Colon (tissue), 2 donors: ENCODE measurements around the gene DLG1.
"Not testable (repeated sequence)": the region's sequence is repeated elsewhere in the genome, so short reads cannot be mapped to it uniquely, and the experiment has no call there.

Experiments
- FAIRE-seq: peaks from 2 replicates; lab custom pipeline; 2012; peaks lifted over from hg19 to GRCh38; lab: Jason Lieb, UNC
- donor health status: control.
- donor health status: control.

The DLG1 gene

DNA sequence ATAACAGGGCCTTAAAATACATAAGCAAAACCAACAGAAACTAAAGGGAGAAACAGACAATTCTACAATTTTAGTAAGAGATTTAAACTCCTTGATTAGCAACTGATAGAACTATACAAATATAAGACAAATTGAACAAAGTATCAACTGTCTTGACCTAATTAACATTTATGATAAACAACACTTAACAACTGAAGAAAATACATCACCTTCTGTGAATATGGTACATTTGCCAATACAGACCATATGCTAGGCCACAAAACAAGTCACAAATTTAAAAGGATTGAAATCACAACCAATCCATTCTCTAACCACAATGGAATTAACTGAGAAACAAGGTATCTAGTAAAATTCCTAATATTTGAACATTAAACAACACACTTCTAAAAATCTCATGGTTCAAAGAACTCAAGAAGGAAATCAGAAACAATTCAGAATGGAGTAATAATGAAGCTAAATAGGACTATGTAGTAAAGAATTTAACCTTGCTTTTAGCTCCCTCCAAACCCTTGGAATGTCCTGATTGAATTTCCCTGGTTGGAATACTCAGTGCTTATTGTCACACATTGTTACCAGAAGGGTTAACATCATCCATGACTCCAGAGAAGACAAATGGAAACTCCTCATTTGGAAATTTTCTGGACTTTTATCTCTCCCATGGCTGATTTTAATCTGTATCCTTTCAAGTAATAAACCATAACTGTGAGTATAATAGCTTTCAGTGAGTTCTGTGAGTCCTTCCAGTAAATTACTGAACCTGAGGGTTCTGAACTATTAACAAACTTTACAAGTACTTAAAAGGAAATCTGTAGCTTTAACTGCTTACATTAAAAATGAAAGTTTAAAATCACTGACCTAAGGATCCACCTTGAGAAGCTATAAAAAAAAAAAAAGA is 88.8 kb downstream of the DLG1 start:
- no peak for FAIRE-seq

DNA sequence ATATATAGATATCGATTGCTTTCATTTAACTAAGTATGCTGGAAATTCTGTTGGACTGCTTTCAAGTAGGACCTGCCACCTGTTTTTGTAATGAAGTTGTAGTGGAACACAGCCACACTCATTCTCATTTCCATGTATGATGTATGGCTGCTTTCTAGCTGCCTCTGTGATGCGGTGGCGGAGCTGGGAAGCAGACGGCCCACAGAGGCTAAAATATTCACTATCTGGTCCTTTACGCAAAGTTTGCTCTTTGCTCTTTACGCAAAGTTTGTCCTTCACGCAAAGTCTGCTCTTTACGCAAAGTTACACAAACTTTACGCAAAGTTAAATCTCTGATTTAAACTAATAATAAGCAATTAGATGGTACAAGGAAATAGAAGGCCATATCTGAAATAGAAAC is 91.5 kb downstream of the DLG1 start:
- no peak for FAIRE-seq

- FAIRE-seq: no peak
Measured at GRCh38 chr3:197205675-197206074, 92.7 kb downstream of the DLG1 start.

DNA sequence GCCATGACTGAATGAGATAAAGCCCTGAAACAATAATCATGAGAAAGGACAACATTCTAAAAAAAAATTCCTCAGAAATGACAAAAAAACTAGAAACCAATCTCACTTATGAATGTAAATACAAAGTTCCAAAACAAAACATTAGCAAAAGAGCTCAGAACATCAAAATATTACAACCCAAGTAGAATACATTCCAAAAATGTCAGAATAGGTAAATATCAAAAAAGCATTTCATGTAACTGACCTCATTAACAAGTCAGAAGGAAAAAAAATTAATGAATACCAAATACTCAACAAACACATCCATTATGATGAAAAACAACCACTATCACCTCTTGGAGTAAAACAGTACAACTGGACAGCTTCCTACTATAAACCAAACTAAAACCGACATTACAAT is 93.1 kb downstream of the DLG1 start:
- no peak for FAIRE-seq

GRCh38 chr3:197204736-197205135 is 93.7 kb downstream of the DLG1 start:
- FAIRE-seq: no peak

DNA sequence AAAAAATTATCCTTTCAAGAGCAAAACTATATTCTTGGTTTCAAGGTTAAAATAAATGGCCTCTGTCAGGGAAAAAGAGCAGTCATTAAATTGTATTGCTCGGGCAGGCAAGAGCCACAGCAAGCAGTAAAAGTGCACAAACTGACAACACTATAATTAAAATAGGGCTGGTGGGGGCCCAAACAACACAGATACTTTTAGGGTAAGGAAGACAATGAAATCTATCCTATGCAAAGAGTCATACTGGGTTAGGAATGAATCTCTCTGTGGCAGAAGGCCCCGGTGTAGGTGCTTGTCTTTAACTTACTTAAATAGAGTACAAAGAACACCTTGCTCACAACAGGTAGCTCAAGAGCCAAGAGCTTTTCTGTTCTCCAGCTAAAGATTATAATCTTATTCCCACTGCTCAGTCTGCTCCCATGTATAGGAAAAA is 94.7 kb downstream of the DLG1 start:
- FAIRE-seq: no peak

GRCh38 chr3:197202694-197203093 is 95.7 kb downstream of the DLG1 start:
- FAIRE-seq: no peak

DNA sequence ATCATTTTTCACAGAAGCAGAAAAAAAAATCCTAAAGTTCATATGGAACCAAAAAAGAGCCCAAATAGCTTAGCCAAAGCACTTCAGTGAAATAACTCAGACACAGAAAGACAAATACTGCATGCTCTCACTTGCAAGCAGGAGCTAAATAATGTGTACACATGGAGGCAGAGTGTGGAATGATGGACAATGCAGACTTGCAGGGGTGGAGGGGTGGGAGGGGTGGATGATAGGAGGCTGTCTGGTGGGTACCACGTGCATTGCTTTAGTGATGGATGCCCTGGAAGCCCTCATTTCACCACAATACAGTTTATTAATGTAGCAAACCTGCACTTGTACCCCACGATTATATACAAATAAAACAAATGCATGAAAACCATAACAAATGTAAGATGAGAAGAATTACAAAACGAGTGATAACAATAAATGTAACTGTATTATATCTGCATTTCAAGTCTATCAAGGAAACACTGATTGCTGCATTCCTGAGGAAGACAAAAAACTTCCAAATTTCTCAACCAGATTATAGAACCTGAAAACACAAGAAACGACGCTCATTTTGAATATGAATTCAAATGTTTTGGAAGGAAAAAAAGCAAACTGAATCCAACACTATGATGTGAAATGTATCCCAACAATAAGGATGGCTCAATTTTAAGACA is 96.5 kb downstream of the DLG1 start:
- FAIRE-seq: no peak

DNA sequence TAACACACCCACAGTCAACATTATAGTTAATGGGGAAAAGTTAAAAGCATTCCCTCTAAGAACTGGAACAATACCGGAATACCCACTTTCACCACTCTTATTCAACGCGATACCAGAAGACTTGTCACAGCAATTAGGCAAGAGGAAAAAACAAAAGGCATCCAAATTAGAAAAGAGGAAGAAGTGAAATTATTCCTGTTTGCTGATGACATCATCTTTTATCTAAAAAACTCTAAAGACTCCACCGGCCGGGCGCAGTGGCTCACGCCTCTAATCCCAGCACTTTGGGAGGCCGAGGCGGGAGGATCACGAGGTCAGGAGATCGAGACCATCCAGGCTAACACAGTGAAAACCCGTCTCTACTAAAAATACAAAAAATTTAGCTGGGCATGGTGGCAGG is 97.6 kb downstream of the DLG1 start:
- FAIRE-seq: not testable (repeated sequence)

- FAIRE-seq: no peak
Measured at GRCh38 chr3:197197334-197197733, 101.1 kb downstream of the DLG1 start.

DNA sequence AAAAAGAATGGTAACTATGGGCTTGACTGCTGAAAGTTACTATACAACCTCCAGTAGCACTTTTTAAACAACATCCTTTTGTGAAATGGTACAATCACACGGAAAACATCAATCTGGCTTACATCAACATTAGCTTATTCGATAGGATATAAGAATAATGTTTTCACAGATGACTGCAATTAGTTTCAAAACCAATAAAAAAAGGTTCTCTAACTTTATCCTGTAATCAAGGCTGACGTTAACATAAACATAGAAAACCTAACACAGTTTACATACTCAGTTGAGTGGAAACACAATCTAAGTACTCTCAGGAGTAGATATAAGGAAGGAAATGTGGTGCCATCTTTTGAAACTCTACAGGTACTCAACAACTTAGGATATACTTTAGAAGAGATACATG is 102.2 kb downstream of the DLG1 start:
- no peak for FAIRE-seq

DNA sequence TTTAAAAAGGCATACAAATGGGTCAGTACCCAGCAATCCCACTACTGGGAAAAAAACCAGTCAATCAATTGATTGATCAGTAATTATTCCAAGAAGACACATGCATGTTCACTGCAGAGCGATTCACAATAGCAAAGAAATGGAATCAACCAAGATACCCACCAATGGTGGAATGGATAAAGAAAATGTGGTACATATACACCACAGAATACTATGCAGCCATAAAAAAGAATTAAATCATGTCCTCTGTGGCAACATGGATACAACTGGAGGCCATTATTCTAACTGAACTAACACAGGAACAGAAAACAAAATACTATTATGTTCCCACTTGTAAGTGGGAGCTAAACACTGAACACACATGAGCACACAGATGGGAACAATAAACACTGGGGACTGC is 103.1 kb downstream of the DLG1 start:
- FAIRE-seq: no peak

DNA sequence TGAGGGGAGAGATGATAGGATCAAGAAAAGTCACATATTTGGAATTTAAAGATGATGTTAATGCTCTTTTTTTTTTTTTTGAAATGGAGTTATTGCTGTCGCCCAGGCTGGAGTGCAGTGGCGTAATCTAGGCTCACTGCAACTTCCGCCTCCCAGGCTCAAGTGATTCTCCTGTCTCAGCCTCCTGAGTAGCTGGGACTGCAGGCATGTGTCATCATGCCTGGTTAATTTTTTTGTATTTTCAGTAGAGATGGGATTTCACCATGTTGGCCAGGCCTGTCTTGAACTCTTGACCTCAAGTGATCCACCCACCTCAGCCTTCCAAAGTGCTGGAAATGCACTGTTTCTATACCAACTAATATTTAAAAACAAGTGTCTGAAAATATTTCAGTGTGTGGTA is 104.7 kb downstream of the DLG1 start:
- FAIRE-seq: not testable (repeated sequence)

- no peak for FAIRE-seq
Measured at GRCh38 chr3:197191897-197192296, 106.5 kb downstream of the DLG1 start.

- FAIRE-seq: no peak
Measured at GRCh38 chr3:197189623-197190022, 108.8 kb downstream of the DLG1 start.

DNA sequence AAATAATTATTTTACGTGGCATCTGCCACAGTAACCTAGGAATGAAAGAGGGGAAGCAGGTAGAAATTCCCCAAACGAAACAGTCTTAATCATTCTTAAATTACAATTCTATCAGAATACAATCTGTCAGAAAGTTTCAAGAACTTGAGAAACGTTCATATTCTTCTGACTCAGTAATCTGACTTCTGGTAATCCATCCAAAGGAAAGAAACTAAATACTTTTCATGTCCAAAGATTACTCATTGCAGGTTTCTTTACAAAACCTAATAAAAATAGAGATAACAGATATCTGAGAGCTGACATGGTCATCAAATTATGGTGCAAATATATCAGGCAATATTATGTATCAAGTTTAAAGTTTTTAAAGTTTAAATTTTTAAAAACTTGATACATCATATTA is 109.4 kb downstream of the DLG1 start:
- FAIRE-seq: no peak

GRCh38 chr3:197186887-197187588 is 111.4 kb downstream of the DLG1 start:
- FAIRE-seq: no peak

- FAIRE-seq: no peak
Measured at GRCh38 chr3:197183582-197183981, 114.8 kb downstream of the DLG1 start.

DNA sequence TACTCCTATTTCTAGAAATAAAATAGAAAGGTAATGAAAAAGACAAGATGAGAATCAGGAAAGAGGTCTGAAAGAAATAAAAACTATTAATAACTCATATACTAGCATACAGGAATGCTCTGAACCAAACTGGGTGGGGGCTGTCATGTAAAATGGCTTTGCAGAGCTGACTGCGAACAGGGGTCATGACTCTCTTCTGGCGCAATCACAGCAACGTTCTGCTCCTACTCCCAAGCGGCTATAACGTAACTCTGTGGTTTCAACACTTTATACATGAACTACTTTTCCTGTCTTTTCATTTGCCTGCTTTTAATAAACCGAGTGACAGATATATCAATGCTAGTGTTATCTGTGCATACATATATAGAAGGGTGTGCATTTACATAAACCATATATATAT is 116.7 kb downstream of the DLG1 start:
- no peak for FAIRE-seq

DNA sequence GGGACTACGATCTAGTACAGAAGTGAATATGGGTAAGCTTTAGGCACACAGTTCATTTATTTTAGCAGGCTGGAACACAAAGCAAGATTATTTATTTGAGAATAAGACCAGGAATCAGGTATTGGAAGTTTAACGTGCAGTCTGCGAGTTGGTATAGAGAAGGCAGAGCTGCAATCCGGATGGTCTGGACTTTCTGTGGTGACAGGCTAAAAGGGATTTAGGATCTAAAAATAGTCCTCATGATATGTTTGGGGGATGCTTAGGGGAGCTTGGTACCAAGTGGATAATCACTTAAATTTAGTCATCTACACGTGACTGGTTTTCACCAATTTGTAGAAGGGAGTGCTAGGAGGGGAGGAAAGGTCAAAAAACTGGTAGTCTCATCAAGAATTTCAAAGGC is 119.4 kb downstream of the DLG1 start:
- no peak for FAIRE-seq

- FAIRE-seq: no peak
Measured at GRCh38 chr3:197175503-197175902, 122.9 kb downstream of the DLG1 start.

DNA sequence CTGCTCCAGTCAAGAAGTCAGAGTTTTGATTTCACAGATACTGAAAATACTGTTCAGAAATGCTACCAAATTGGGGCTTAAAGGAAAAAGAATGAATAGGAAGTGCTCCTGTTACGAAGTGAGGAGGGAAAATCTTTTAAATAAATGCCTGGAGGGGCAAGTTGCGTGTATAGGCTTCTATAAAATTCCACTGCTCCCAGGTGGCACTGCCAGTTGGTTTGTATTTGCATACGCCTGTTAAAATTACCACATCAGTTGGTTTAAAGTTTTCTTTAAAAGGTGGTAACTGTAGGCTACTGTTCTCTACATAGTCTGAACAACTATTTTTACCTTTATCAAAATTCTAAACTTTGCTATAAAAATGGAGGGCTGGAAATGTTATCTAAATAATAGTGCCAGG is 123.5 kb downstream of the DLG1 start:
- no peak for FAIRE-seq

DNA sequence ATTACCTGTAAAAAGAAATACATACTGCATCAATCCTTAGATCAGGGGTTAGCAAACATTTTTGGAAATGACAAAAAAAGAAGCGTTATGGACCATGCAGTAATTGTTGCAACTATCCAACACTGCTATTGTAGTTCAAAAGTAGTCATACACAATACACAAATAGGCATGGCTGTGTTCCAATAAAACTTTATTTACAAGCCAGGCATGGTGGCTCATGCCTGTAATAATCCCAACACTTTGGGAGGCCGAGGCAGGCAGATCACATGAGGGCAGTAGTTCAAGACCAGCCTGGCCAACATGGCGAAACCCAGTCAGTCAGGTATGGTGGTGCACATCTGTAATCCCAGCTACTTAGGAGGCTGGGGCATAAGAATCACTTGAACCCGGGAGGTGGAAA is 124.8 kb downstream of the DLG1 start:
- no peak for FAIRE-seq
